Neural progenitor cell (in vitro differentiated cells): Measurements from ENCODE around the gene DPH5. TPM values are rescaled to one million over a fixed set of nuclear protein-coding genes. Genes with fewer than 3 reads are reported as not detected.

ENCODE experiments used
- DNase-seq: peaks from one replicate; pipeline ENCODE4 v3.0.0-alpha.2; 2016; ENCODE audit warnings: low spot score
- H2AFZ ChIP-seq: fragments of 200-600 bp; sonication (generic); replicated peaks from 2 replicates; pipeline ENCODE4 v1.6.1; 2016; ENCODE audit warnings: antibody characterized with exemption
- H3F3A ChIP-seq: fragments of 200-600 bp; sonication (generic); 2 replicates; pipeline ENCODE4 v1.6.1; 2016; ENCODE audit warnings: antibody characterized with exemption, low read depth
- H3K27ac ChIP-seq: fragments of 200-600 bp; sonication (generic); 2 replicates; pipeline ENCODE4 v1.5.1; 2016; ENCODE audit warnings: mild to moderate bottlenecking
- H3K27me3 ChIP-seq: fragments of 200-600 bp; sonication (generic); 2 replicates; pipeline ENCODE4 v1.6.1; 2016; ENCODE audit warnings: mild to moderate bottlenecking, moderate library complexity
- H3K36me3 ChIP-seq: fragments of 200-600 bp; sonication (generic); 2 replicates; pipeline ENCODE4 v1.5.1; 2016
- H3K4me1 ChIP-seq: fragments of 200-600 bp; sonication (generic); 2 replicates; pipeline ENCODE4 v1.6.1; 2016; ENCODE audit warnings: mixed run types
- H3K4me2 ChIP-seq: fragments of 200-600 bp; sonication (generic); 2 replicates; pipeline ENCODE4 v1.6.1; 2016
- H3K4me3 ChIP-seq: fragments of 200-600 bp; sonication (generic); 2 replicates; pipeline ENCODE4 v1.5.1; 2016
- H3K79me2 ChIP-seq: fragments of 200-600 bp; sonication (generic); 2 replicates; pipeline ENCODE4 v1.6.1; 2016; ENCODE audit warnings: low read depth
- H3K9ac ChIP-seq: fragments of 200-600 bp; sonication (generic); 2 replicates; pipeline ENCODE4 v1.6.1; 2016
- H3K9me3 ChIP-seq: fragments of 200-600 bp; sonication (generic); 2 replicates; pipeline ENCODE4 v1.5.1; 2016; ENCODE audit warnings: low read depth
- H4K20me1 ChIP-seq: fragments of 200-600 bp; sonication (generic); 2 replicates; pipeline ENCODE4 v1.6.1; 2016; ENCODE audit warnings: low read depth
- H3K27ac Mint-ChIP-seq: 3 replicates; pipeline ENCODE4 v1.8.0; 2021; ENCODE audit warnings: mixed read lengths
- H3K27me3 Mint-ChIP-seq: 2 replicates; pipeline ENCODE4 v1.8.0; 2022; ENCODE audit warnings: low read depth, mild to moderate bottlenecking, inconsistent platforms, moderate library complexity, mixed read lengths; ENCODE audit not compliant: insufficient read depth
- H3K36me3 Mint-ChIP-seq: 3 replicates; pipeline ENCODE4 v1.8.0; 2021; ENCODE audit warnings: mixed read lengths
- H3K4me1 Mint-ChIP-seq: 3 replicates; pipeline ENCODE4 v1.8.0; 2021; ENCODE audit warnings: mixed read lengths
- H3K4me3 Mint-ChIP-seq: 3 replicates; pipeline ENCODE4 v1.8.0; 2021; ENCODE audit warnings: mild to moderate bottlenecking, moderate library complexity, mixed read lengths
- H3K9me3 Mint-ChIP-seq: 3 replicates; pipeline ENCODE4 v1.8.0; 2020; ENCODE audit warnings: mixed read lengths
- CTCF ChIP-seq: fragments of 200-600 bp; sonication (generic); IDR thresholded peaks from 2 replicates; pipeline ENCODE4 v1.5.1; 2017; ENCODE audit warnings: antibody characterized with exemption, mild to moderate bottlenecking
- EZH2 ChIP-seq: fragments of 200-600 bp; sonication (generic); IDR thresholded peaks from 2 replicates; pipeline ENCODE4 v1.6.1; 2017; ENCODE audit warnings: antibody characterized with exemption, mild to moderate bottlenecking, moderate library complexity
- EZH2phosphoT487 ChIP-seq: fragments of 200-600 bp; sonication (generic); IDR thresholded peaks from 2 replicates; pipeline ENCODE4 v1.6.1; 2017; ENCODE audit warnings: antibody characterized with exemption
- total RNA-seq: library from RNA; depleted of rRNA; stranded (reverse); fragments of >200 nt; gene quantifications from 2 replicates; pipeline ENCODE4 v1.2.3, GENCODE V29; 2015; ENCODE audit warnings: low replicate concordance

The DPH5 gene
- total RNA-seq, 1 donor from 2014 or later, result 99.4 TPM

GRCh38 chr1:101022294-101022693, 3.3 kb downstream of the DPH5 start:
- DNase-seq, result no peak
- H3K4me3 Mint-ChIP-seq, result no peak overlapping the region

GRCh38 chr1:101017448-101017847, 8.1 kb downstream of the DPH5 start:
- Mint-ChIP-seq H3K36me3 (peaks cover 37% of the 10 kb centered on the region), H3K27me3 (no peaks in the 10 kb centered on the region), H3K4me3 (no peak overlapping the region), H3K9me3 (no peaks in the 10 kb centered on the region), H3K27ac (no peak overlapping the region), H3K4me1 (no peaks in the 10 kb centered on the region)
- Histone ChIP-seq H3K9ac (no peak overlapping the region), H3F3A (no peaks in the 10 kb centered on the region), H3K4me2 (no peak overlapping the region), H3K4me3 (no peak overlapping the region), H2AFZ (no peak overlapping the region), H3K27ac (no peak overlapping the region), H4K20me1 (no peaks in the 10 kb centered on the region), H3K9me3 (no peaks in the 10 kb centered on the region), H3K36me3 (peaks cover 12% of the 10 kb centered on the region), H3K27me3 (no peaks in the 10 kb centered on the region), H3K4me1 (peaks cover 4% of the 10 kb centered on the region), H3K79me2 (no peaks in the 10 kb centered on the region)
- no peak for TF ChIP-seq EZH2
- no peak for TF ChIP-seq EZH2phosphoT487
- no peak for DNase-seq

More at GRCh38 chr1:101022294-101022693, 3.3 kb downstream of the DPH5 start:
- Histone ChIP-seq H3K4me3 (no peak overlapping the region), H3K79me2 (peaks cover 44% of the 10 kb centered on the region), H3K36me3 (peaks cover 6% of the 10 kb centered on the region), H3K4me2 (no peak overlapping the region), H4K20me1 (no peaks in the 10 kb centered on the region), H3K9me3 (no peaks in the 10 kb centered on the region), H3K27me3 (no peaks in the 10 kb centered on the region), H2AFZ (no peak overlapping the region), H3K9ac (no peak overlapping the region), H3F3A (no peaks in the 10 kb centered on the region), H3K27ac (no peak overlapping the region), H3K4me1 (peaks cover 11% of the 10 kb centered on the region)
- peaks cover 6% of the 10 kb centered on the region for H3K27me3 Mint-ChIP-seq
- peaks cover 14% of the 10 kb centered on the region for H3K4me1 Mint-ChIP-seq
- H3K36me3 Mint-ChIP-seq, result peaks cover 26% of the 10 kb centered on the region
- no peak for TF ChIP-seq CTCF
- H3K9me3 Mint-ChIP-seq, result no peaks in the 10 kb centered on the region
- H3K27ac Mint-ChIP-seq, result no peak overlapping the region

- Mint-ChIP-seq H3K4me1 (no peaks in the 10 kb centered on the region), H3K36me3 (peaks cover 29% of the 10 kb centered on the region), H3K27ac (no peak overlapping the region), H3K4me3 (no peak overlapping the region), H3K9me3 (no peaks in the 10 kb centered on the region), H3K27me3 (no peaks in the 10 kb centered on the region)
- Histone ChIP-seq H3K9ac (no peak overlapping the region), H3K27me3 (no peaks in the 10 kb centered on the region), H3K4me1 (peaks cover 4% of the 10 kb centered on the region), H4K20me1 (no peaks in the 10 kb centered on the region), H2AFZ (no peak overlapping the region), H3K9me3 (no peaks in the 10 kb centered on the region), H3K4me3 (no peak overlapping the region), H3K36me3 (peaks cover 7% of the 10 kb centered on the region), H3K4me2 (no peak overlapping the region), H3K79me2 (no peaks in the 10 kb centered on the region), H3F3A (no peaks in the 10 kb centered on the region), H3K27ac (no peak overlapping the region)
- no peak for DNase-seq
- TF ChIP-seq EZH2 (no peak), CTCF (no peak)
Observed at GRCh38 chr1:101013776-101014175, 11.8 kb downstream of the DPH5 start.

- no peaks in the 10 kb centered on the region for H3F3A ChIP-seq
- no peak overlapping the region for H3K27ac Mint-ChIP-seq
- H3K36me3 Mint-ChIP-seq, result peaks cover 27% of the 10 kb centered on the region
Observed at GRCh38 chr1:101008229-101008834, 17.3 kb downstream of the DPH5 start.

More at GRCh38 chr1:101008229-101008834, 17.3 kb downstream of the DPH5 start:
- Histone ChIP-seq H3K9me3 (no peaks in the 10 kb centered on the region), H2AFZ (no peak overlapping the region), H3K4me2 (no peak overlapping the region), H3K27ac (no peak overlapping the region), H3K4me3 (no peak overlapping the region), H4K20me1 (no peaks in the 10 kb centered on the region), H3K9ac (no peak overlapping the region), H3K27me3 (no peaks in the 10 kb centered on the region), H3K36me3 (peaks cover 6% of the 10 kb centered on the region), H3K79me2 (no peaks in the 10 kb centered on the region), H3K4me1 (peaks cover 5% of the 10 kb centered on the region)
- no peak overlapping the region for H3K4me3 Mint-ChIP-seq
- no peaks in the 10 kb centered on the region for H3K9me3 Mint-ChIP-seq
- H3K4me1 Mint-ChIP-seq, result no peaks in the 10 kb centered on the region
- no peak for DNase-seq
- TF ChIP-seq EZH2, result no peak
- TF ChIP-seq CTCF, result no peak
- TF ChIP-seq EZH2phosphoT487, result no peak
- no peaks in the 10 kb centered on the region for H3K27me3 Mint-ChIP-seq
